Activated CD4-positive, alpha-beta T cell treated with anti-CD3 and anti-CD28 coated beads, Interleukin-2, amount 50 U/mL, for 48 hours (primary cell): ENCODE measurements around the gene ZNF546.
A peak's percentile ranks its signal among the peaks of the same experiment; 100 is the strongest.
"Not testable (repeated sequence)": the region's sequence is repeated elsewhere in the genome, so short reads cannot be mapped to it uniquely, and the experiment has no call there.

Experiments used
- DNase-seq, 2 experiments: peaks; one replicate each; pipeline ENCODE4 v3.0.0-alpha.2; 2020

Gene ZNF546

GRCh38 chr19:39987167-39987566, 9.7 kb upstream of the ZNF546 start:
- DNase-seq, result no peak

GRCh38 chr19:39987596-39987995, 9.3 kb upstream of the ZNF546 start:
- DNase-seq, result no peak

GRCh38 chr19:39993605-39994004, 3.3 kb upstream of the ZNF546 start:
- DNase-seq, result no peak

- no peak for DNase-seq
Observed at GRCh38 chr19:39994361-39994760, 2.5 kb upstream of the ZNF546 start.

- no peak for DNase-seq
Observed at GRCh38 chr19:39995794-39996193, 1.1 kb upstream of the ZNF546 start.

- DNase-seq, result peak in 1 of 2 experiments; percentile 60
Observed at GRCh38 chr19:39996218-39996810, 546 bp upstream of the ZNF546 start.

GRCh38 chr19:39997638-39998216, 867 bp downstream of the ZNF546 start:
- peak; percentile 31 to 41 for DNase-seq

GRCh38 chr19:39998501-39998900, 1.6 kb downstream of the ZNF546 start:
- no peak for DNase-seq

- no peak for DNase-seq
Observed at GRCh38 chr19:40005691-40006272, 8.9 kb downstream of the ZNF546 start.

- no peak for DNase-seq
Observed at GRCh38 chr19:40006273-40006691, 9.4 kb downstream of the ZNF546 start.

- DNase-seq, result no peak
Observed at GRCh38 chr19:40009674-40010073, 12.8 kb downstream of the ZNF546 start.

- DNase-seq, result no peak
Observed at GRCh38 chr19:40013991-40014390, 17.1 kb downstream of the ZNF546 start.

GRCh38 chr19:40023969-40024368, 27.1 kb downstream of the ZNF546 start:
- no peak for DNase-seq

GRCh38 chr19:40025938-40026596, 29.2 kb downstream of the ZNF546 start:
- no peak for DNase-seq

GRCh38 chr19:40026597-40026970, 29.7 kb downstream of the ZNF546 start:
- no peak for DNase-seq

GRCh38 chr19:40033989-40034560, 37.2 kb downstream of the ZNF546 start:
- DNase-seq, result no peak

GRCh38 chr19:40035996-40036395, 39.1 kb downstream of the ZNF546 start:
- no peak for DNase-seq

GRCh38 chr19:40038047-40038446, 41.2 kb downstream of the ZNF546 start:
- not testable (repeated sequence) for DNase-seq

- not testable (repeated sequence) for DNase-seq
Observed at GRCh38 chr19:40041718-40042117, 44.9 kb downstream of the ZNF546 start.

GRCh38 chr19:40053491-40053890, 56.6 kb downstream of the ZNF546 start:
- no peak for DNase-seq

GRCh38 chr19:40054632-40055031, 57.8 kb downstream of the ZNF546 start:
- DNase-seq, result no peak

GRCh38 chr19:40055049-40055448, 58.2 kb downstream of the ZNF546 start:
- DNase-seq, result no peak

- DNase-seq, result peak; percentile 71 to 75
Observed at GRCh38 chr19:40055832-40056504, 59.1 kb downstream of the ZNF546 start, which contains the start of gene ZNF780B. TSS of gene ZNF780B (minus strand) at chr19:40056231. CDS start at chr19:40050332, 5,899 bp downstream.
